ENCODE measurements around the gene HACE1.
"Not testable (repeated sequence)": the region's sequence is repeated elsewhere in the genome, so short reads cannot be mapped to it uniquely, and the experiment has no call there.

Gene HACE1, protein sequence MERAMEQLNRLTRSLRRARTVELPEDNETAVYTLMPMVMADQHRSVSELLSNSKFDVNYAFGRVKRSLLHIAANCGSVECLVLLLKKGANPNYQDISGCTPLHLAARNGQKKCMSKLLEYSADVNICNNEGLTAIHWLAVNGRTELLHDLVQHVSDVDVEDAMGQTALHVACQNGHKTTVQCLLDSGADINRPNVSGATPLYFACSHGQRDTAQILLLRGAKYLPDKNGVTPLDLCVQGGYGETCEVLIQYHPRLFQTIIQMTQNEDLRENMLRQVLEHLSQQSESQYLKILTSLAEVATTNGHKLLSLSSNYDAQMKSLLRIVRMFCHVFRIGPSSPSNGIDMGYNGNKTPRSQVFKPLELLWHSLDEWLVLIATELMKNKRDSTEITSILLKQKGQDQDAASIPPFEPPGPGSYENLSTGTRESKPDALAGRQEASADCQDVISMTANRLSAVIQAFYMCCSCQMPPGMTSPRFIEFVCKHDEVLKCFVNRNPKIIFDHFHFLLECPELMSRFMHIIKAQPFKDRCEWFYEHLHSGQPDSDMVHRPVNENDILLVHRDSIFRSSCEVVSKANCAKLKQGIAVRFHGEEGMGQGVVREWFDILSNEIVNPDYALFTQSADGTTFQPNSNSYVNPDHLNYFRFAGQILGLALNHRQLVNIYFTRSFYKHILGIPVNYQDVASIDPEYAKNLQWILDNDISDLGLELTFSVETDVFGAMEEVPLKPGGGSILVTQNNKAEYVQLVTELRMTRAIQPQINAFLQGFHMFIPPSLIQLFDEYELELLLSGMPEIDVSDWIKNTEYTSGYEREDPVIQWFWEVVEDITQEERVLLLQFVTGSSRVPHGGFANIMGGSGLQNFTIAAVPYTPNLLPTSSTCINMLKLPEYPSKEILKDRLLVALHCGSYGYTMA

GRCh38 chr6:104859225-104860146 lies at the start of gene HACE1:
TSS of gene HACE1 (minus strand) at chr6:104859919. CDS start at chr6:104859642, 277 bp downstream.
- ATAC-seq (peak; percentile 99), DNase-seq (peak; percentile 92)

DNA sequence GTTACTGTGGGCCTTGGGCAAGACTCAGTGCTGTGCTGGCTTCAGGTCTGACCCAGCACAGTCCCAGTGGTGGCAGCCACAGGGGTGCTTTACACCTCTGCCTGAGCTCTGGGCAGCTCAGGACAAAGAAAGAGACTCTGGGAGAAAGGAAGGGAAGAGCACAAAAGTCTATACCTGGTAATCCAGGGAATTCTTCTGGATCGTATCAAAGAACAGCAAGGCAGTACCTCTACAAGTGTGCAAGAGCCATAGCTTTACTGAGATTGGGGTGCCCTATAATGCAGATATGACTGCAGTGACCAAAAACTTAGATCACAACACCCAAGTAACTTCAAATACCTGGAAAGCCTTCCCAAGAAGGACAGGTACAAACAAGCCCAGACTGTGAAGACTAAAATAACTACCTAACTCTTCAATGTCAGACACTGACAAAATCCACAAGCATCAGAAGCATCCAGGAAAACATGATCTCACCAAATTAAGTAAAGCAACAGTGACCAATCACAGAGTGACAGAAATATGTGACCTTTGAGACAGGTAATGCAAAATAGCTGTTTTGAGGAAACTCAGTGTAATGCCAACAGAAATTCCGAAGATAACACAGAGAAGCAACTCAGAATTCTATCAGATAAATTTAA lies 49.3 kb upstream of the HACE1 start:
- no peak for DNase-seq
- ATAC-seq: no peak

GRCh38 chr6:104908031-104908887 lies 48.5 kb upstream of the HACE1 start:
- DNase-seq (no peak), ATAC-seq (no peak)

- ATAC-seq, DNase-seq: not testable (repeated sequence)
Measured at GRCh38 chr6:104898893-104899292, 39.2 kb upstream of the HACE1 start.

- no peak for ATAC-seq
- DNase-seq: no peak
Measured at GRCh38 chr6:104896914-104897313, 37.2 kb upstream of the HACE1 start.

- no peak for ATAC-seq
- DNase-seq: no peak
Measured at GRCh38 chr6:104888066-104888465, 28.3 kb upstream of the HACE1 start.

DNA sequence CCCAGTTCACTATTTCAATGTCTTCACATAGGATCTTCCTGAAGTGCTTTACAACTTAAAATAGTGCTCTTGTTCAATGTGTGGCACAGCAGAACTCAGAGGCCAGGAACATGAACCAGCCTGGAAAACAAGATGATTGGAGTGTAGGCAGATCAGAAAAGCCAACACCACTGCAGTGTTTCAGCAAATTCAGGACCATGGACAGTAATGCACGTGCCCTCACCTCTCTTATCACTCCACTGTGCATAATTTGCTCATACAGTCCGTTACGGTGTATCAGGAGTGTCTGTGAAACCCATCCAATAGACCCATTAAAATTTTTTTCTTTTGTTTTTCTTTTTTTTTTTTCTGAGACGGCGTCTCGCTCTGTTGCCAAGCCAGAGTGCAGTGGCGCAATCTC lies 27.6 kb upstream of the HACE1 start:
- DNase-seq (no peak), ATAC-seq (no peak)

GRCh38 chr6:104885518-104886043 lies 25.9 kb upstream of the HACE1 start:
- ATAC-seq (no peak), DNase-seq (no peak)

- ATAC-seq (peak; percentile 28), DNase-seq (no peak)
Measured at GRCh38 chr6:104884867-104885517, 25.3 kb upstream of the HACE1 start.

- ATAC-seq (no peak), DNase-seq (no peak)
Measured at GRCh38 chr6:104881964-104882668, 22.4 kb upstream of the HACE1 start.

DNA sequence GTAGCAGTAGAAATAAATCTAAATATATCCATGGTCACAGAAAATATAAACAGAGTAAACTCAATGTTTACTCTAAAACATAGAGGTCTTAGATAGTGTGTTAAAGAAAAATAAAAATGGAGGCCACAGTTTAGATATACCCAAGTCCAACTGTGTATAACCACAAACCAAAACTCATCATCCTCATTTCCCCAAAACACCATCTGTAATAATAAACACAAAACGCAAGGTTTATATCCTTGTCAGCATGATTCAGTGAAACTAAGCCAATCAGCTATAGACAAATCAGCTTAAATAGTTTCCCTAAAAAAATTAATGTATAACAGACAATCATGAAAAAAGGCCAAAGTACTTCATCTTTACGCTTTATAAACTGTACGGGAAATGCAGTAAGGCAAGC lies 2.7 kb upstream of the HACE1 start:
- DNase-seq (no peak), ATAC-seq (no peak)

GRCh38 chr6:104860221-104860620 lies 502 bp upstream of the HACE1 start:
- no peak for ATAC-seq

DNA sequence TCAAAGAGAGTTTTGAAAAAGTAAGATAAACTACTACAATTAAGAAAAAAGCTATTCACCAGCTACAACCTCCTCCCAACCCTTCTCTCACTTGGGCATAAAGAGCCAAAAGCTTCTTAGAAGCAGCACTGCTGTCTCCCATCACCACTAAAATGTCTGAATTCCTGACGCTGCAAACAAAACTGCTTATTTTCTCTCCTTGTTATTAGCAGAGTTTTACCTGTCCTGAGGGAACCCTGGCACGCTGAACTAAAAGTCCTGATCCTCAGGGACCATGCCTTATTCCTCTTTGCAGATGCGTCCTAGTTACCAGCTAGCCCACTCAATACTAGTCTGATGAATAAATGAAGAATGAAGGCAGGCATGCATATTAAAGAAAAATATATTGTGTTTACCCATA lies 1.1 kb downstream of the HACE1 start:
- ATAC-seq (no peak), DNase-seq (no peak)

More at GRCh38 chr6:104860221-104860620, 502 bp upstream of the HACE1 start:
- DNase-seq: no peak

DNA sequence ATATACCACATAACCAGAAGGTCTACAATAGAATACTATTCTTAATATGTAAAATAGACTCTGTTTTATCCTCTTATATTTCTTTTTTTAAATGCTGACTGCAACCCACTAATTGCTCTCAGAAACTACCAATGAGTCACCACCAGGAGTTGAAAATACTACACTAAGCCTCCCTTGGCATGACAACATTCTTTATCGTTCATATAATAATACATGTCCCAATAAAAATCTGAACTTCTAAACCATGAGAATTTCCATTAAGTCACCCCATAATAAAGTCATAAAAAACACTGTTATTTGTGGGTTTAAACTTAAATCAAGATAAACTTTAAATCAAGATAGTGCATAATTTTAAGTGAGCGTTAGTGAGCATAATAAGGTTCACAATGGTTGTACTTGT lies 4.2 kb downstream of the HACE1 start:
- DNase-seq: no peak

GRCh38 chr6:104847721-104848120 lies 12.0 kb downstream of the HACE1 start:
- ATAC-seq, DNase-seq: not testable (repeated sequence)

More for the DNA sequence above, 4.2 kb downstream of the HACE1 start:
- ATAC-seq: no peak

GRCh38 chr6:104843229-104843628 lies 16.5 kb downstream of the HACE1 start:
- DNase-seq: no peak
- no peak for ATAC-seq

DNA sequence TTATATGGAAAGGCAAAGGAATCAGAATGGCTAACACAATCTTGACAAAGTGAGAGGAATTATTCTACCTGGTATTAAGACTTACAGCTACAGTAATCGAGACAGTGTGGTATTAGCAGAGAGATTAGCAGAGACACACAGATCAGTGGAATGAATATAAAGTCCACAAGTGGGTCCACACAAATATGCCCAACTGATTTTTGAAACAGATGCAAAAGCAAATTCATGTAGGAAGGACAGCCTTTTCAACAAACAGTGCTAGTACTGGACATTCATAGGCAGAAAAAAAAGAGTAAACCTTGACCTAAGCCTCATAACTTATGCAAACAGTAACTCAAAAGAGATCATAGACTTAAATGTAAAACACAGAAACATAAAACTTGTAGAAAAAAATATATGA lies 22.6 kb downstream of the HACE1 start:
- ATAC-seq (no peak), DNase-seq (no peak)

- ATAC-seq, DNase-seq: not testable (repeated sequence)
Measured at GRCh38 chr6:104836479-104837020, 23.2 kb downstream of the HACE1 start.

- no peak for DNase-seq
- no peak for ATAC-seq
Measured at GRCh38 chr6:104835782-104836181, 23.9 kb downstream of the HACE1 start.

Data from stimulated activated naive CD8-positive, alpha-beta T cell treated with anti-CD3 and anti-CD28 coated beads, Interleukin-15, Interleukin-2, amounts not matched to agents 100 U/mL and 50 U/mL, for 24 hours (primary cell).